WTC11 (cell line): ENCODE data around the gene CPNE1.
"Not testable (repeated sequence)": the region's sequence is repeated elsewhere in the genome, so short reads cannot be mapped to it uniquely, and the experiment has no call there.

ENCODE experiments used
- AFF4 ChIP-seq: sonication (generic); formaldehyde crosslinking; IDR thresholded peaks from 2 replicates; pipeline ENCODE4 v1.8.1; 2023; ENCODE audit warnings: mild to moderate bottlenecking, missing genetic modification reagents, borderline replicate concordance
- ATF2 ChIP-seq: sonication (generic); formaldehyde crosslinking; IDR thresholded peaks from 2 replicates; pipeline ENCODE4 v1.8.1; 2022; ENCODE audit warnings: low read depth, missing genetic modification reagents, borderline replicate concordance
- CTCF ChIP-seq: fragments of 200-600 bp; IDR thresholded peaks from 2 replicates; pipeline ENCODE4 v1.8.0; 2022; ENCODE audit warnings: antibody characterized with exemption
- ESRRA ChIP-seq: sonication (generic); formaldehyde crosslinking; IDR thresholded peaks from 2 replicates; pipeline ENCODE4 v1.8.1; 2022; ENCODE audit warnings: mild to moderate bottlenecking, missing genetic modification reagents, borderline replicate concordance
- JUN ChIP-seq: sonication (generic); formaldehyde crosslinking; IDR thresholded peaks from 2 replicates; pipeline ENCODE4 v1.8.0; 2023; ENCODE audit warnings: mild to moderate bottlenecking, missing genetic modification reagents
- PRDM15 ChIP-seq: sonication (generic); formaldehyde crosslinking; IDR thresholded peaks from 2 replicates; pipeline ENCODE4 v1.8.0; 2022; ENCODE audit warnings: missing genetic modification reagents
- PRRX2 ChIP-seq: fragments of 250-450 bp; sonication (Bioruptor Pico); IDR thresholded peaks from 2 replicates; pipeline ENCODE4 v1.8.0; 2021; ENCODE audit warnings: mild to moderate bottlenecking
- SP1 ChIP-seq: sonication (generic); formaldehyde crosslinking; conservative IDR thresholded peaks from 2 replicates; pipeline ENCODE4 v1.8.1; 2022; ENCODE audit warnings: missing genetic modification reagents
- ZNF121 ChIP-seq: sonication (generic); formaldehyde crosslinking; IDR thresholded peaks from 2 replicates; pipeline ENCODE4 v1.8.0; 2023; ENCODE audit warnings: missing genetic modification reagents
- ZNF317 ChIP-seq: sonication (generic); formaldehyde crosslinking; IDR thresholded peaks from 2 replicates; pipeline ENCODE4 v1.8.1; 2023; ENCODE audit warnings: low read depth, mild to moderate bottlenecking, moderate library complexity, missing genetic modification reagents, borderline replicate concordance

GRCh38 chr20:35713120-35713519 is 48.4 kb upstream of the CPNE1 start:
- TF ChIP-seq ZNF317 (CRISPR knock-in tag); PRDM15 (CRISPR knock-in tag); AFF4 (CRISPR knock-in tag); SP1 (CRISPR knock-in tag); CTCF; ATF2 (CRISPR knock-in tag); ESRRA; JUN (CRISPR knock-in tag); PRRX2; ZNF121 (CRISPR knock-in tag): not testable (repeated sequence)
